Gastrocnemius medialis (tissue), 4 donors: ENCODE data around the gene IL36B.

Experiments used
- POLR2A ChIP-seq, 2 donors: fragments of 450-650 bp; IDR thresholded peaks; one replicate each; pipeline ENCODE4 v1.6.1; 2017; ENCODE audit warnings: antibody characterized with exemption in 2 of 2, mild to moderate bottlenecking in 2 of 2, moderate library complexity in 2 of 2
- TF ChIP-seq, protein P1 (sequence below), 5 experiments: fragments of 450-650 bp in 3 of 5; fragments of 200-600 bp in 2 of 5; sonication (generic) in 2 of 5; IDR thresholded peaks in 4 of 5; conservative IDR thresholded peaks in 1 of 5; 1 replicate in 4 of 5; 2 replicates in 1 of 5; pipeline ENCODE4 v1.5.1; 2016 to 2019; ENCODE audit warnings: antibody characterized with exemption in 5 of 5, mild to moderate bottlenecking in 3 of 5, moderate library complexity in 3 of 5

DNA sequence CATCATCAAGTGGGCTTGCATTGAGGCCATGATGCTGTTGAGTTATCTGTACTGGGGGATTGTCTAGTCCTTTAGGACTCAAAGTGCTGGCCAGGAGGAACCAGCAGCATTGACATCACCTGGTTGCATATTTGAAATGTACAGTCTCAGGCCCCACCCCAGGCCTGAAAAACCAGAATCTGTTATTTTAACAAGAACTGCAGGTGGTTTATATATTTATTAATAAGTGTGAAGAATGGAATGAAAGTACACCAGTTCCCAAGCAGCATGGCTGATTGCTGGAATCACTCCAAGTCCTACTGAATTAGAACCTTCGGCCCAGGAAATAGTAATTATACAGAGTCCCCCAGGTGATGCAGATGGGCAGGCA lies 17.9 kb upstream of the IL36B start:
- TF ChIP-seq, protein P1, sequence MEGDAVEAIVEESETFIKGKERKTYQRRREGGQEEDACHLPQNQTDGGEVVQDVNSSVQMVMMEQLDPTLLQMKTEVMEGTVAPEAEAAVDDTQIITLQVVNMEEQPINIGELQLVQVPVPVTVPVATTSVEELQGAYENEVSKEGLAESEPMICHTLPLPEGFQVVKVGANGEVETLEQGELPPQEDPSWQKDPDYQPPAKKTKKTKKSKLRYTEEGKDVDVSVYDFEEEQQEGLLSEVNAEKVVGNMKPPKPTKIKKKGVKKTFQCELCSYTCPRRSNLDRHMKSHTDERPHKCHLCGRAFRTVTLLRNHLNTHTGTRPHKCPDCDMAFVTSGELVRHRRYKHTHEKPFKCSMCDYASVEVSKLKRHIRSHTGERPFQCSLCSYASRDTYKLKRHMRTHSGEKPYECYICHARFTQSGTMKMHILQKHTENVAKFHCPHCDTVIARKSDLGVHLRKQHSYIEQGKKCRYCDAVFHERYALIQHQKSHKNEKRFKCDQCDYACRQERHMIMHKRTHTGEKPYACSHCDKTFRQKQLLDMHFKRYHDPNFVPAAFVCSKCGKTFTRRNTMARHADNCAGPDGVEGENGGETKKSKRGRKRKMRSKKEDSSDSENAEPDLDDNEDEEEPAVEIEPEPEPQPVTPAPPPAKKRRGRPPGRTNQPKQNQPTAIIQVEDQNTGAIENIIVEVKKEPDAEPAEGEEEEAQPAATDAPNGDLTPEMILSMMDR (IDR thresholded peaks at IDR 0.05 in 4 of 5, conservative IDR thresholded peaks at IDR 0.05 in 1 of 5): no peak
- TF ChIP-seq POLR2A (IDR thresholded peaks at IDR 0.05): no peak
